Panc1 (cell line): ENCODE results near the gene OR2L3. TPM values are rescaled to one million over a fixed set of nuclear protein-coding genes. Genes with fewer than 3 reads are reported as not detected.

Source experiments
- ATAC-seq: fragments of 200-7000 bp; cut with Tn5 transposase; 2 replicates; pipeline ENCODE4 v1.9.1; 2020; ENCODE audit warnings: mild to moderate bottlenecking, moderate library complexity
- BruUV-seq: library from RNA; stranded (reverse); fragments of 400-500 nt; replicated peaks from 2 replicates; lab custom pipeline; 2021; lab: Mats Ljungman, UMichigan
- CTCF ChIA-PET: fragments of 300-600 bp; sonication (Branson Sonifier 250); formaldehyde crosslinking; loops from one replicate; lab custom pipeline; 2022; ENCODE audit warnings: antibody characterized with exemption; lab: Charles Lee
- POLR2A ChIA-PET: fragments of 300-600 bp; sonication (Branson Sonifier 250); formaldehyde crosslinking; loops from one replicate; lab custom pipeline; 2022; ENCODE audit warnings: antibody characterized with exemption; lab: Charles Lee
- DNase-seq: peaks from one replicate; pipeline ENCODE4 v3.0.0-alpha.2; 2010; ENCODE audit warnings: low read depth, low spot score
- H3K27ac ChIP-seq: 2 replicates; pipeline ENCODE4 v1.5.1; 2011; ENCODE audit warnings: mild to moderate bottlenecking, low read length, inconsistent platforms
- H3K27me3 ChIP-seq: fragments of 200-500 bp; sonication (Bioruptor generic); 2 replicates; pipeline ENCODE4 v1.6.0; 2014; ENCODE audit warnings: low read length, inconsistent platforms; ENCODE audit not compliant: control insufficient read depth, insufficient read depth
- H3K36me3 ChIP-seq: fragments of 200-500 bp; sonication (Bioruptor generic); 2 replicates; pipeline ENCODE4 v1.5.1; 2014; ENCODE audit warnings: inconsistent platforms, mild to moderate bottlenecking, low read length, moderate library complexity; ENCODE audit not compliant: control insufficient read depth, insufficient read depth
- H3K4me1 ChIP-seq: 2 replicates; pipeline ENCODE4 v1.5.1; 2011; ENCODE audit warnings: inconsistent platforms, mild to moderate bottlenecking, low read length, moderate library complexity; ENCODE audit not compliant: control insufficient read depth, insufficient read depth
- H3K4me3 ChIP-seq, 2 experiments: 2 replicates each; pipeline ENCODE4 v1.5.1; 2011 to 2012; ENCODE audit warnings: low read depth in 2 of 2, low read length in 2 of 2, mild to moderate bottlenecking in 2 of 2, inconsistent platforms in 1 of 2, moderate library complexity in 1 of 2
- H3K9me3 ChIP-seq: fragments of 200-500 bp; sonication (Bioruptor generic); 2 replicates; pipeline ENCODE4 v1.5.1; 2014; ENCODE audit warnings: low read depth, mild to moderate bottlenecking, inconsistent platforms, low read length, moderate library complexity; ENCODE audit not compliant: control insufficient read depth, insufficient read depth
- POLR2AphosphoS5 ChIP-seq: IDR thresholded peaks from 2 replicates; pipeline ENCODE4 v1.6.1; 2012; ENCODE audit warnings: mild to moderate bottlenecking, low read depth, low read length, moderate library complexity
- SIN3A ChIP-seq: IDR thresholded peaks from 2 replicates; pipeline ENCODE4 v1.6.1; 2012; ENCODE audit warnings: low read depth, mild to moderate bottlenecking, low read length, moderate library complexity, borderline replicate concordance; ENCODE audit not compliant: insufficient read depth
- TCF7L2 ChIP-seq: IDR thresholded peaks from 2 replicates; pipeline ENCODE4 v1.6.1; 2011; ENCODE audit warnings: mild to moderate bottlenecking, low read depth, low read length, inconsistent platforms
- in situ Hi-C: cut with HindIII; loops from 2 replicates; pipeline ENCODE4 v1.10.0; 2016; ENCODE audit warnings: low sequenced_read_pairs, low pct_unique_long_range_greater_than_20kb
- intact Hi-C: fragments of 100-400 bp; cut with micrococcal nuclease; formaldehyde crosslinking; loops from one replicate; pipeline ENCODE4 v1.10.0; 2022; ENCODE audit not compliant: unreplicated experiment
- total RNA-seq: library from RNA; stranded (reverse); gene quantifications from one replicate; pipeline ENCODE4 v1.2.1, GENCODE V29; 2021; ENCODE audit not compliant: unreplicated experiment
- TF ChIP-seq, protein P1 (sequence below): fragments of 450-650 bp; IDR thresholded peaks from 2 replicates; pipeline ENCODE4 v1.5.1; 2017; ENCODE audit warnings: mild to moderate bottlenecking
- TF ChIP-seq, protein P2 (sequence below), 2 experiments: IDR thresholded peaks; 2 replicates each; pipeline ENCODE4 v1.6.1; 2011 to 2012; ENCODE audit warnings: low read depth in 2 of 2, control low read depth in 1 of 2, low read length in 1 of 2, mild to moderate bottlenecking in 1 of 2, moderate library complexity in 1 of 2; ENCODE audit not compliant: insufficient read depth in 1 of 2

OR2L3 gene
- total RNA-seq, 1 experiment from 2014 or later, result not detected

DNA sequence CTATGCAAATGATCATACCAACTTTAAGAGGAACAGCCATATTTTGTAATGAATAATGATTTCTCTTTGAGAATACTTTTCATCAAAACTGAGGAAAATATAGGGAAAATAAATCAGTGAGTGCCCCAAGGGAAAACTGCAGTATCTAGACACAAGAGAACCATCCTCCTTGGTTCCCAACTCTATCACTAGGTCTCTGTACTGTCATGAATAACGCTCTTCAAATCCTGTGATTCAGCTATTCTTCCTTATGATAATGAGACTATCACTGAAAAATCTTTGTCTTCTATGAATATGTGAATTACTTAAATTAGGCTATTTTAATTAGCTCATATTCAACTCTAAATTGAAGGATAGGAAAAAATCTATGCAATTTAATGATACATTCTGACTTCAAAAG is 30.8 kb upstream of the OR2L3 start:
- Histone ChIP-seq H3K4me1 (no peaks in the 10 kb centered on the region), H3K36me3 (no peaks in the 10 kb centered on the region), H3K27me3 (no peaks in the 10 kb centered on the region), H3K27ac (no peak overlapping the region), H3K4me3 (no peak overlapping the region), H3K9me3 (peaks cover 4% of the 10 kb centered on the region; the same call in 1 of the 2 replicates)
- DNase-seq, result no peak
- intact Hi-C loops, result no loop called here
- BruUV-seq, result no TSS peak
- POLR2A ChIA-PET, result no interaction called here
- CTCF ChIA-PET, result no interaction called here
- TF ChIP-seq TCF7L2 (no peak), SIN3A (no peak), POLR2AphosphoS5 (no peak)
- TF ChIP-seq, protein P1, sequence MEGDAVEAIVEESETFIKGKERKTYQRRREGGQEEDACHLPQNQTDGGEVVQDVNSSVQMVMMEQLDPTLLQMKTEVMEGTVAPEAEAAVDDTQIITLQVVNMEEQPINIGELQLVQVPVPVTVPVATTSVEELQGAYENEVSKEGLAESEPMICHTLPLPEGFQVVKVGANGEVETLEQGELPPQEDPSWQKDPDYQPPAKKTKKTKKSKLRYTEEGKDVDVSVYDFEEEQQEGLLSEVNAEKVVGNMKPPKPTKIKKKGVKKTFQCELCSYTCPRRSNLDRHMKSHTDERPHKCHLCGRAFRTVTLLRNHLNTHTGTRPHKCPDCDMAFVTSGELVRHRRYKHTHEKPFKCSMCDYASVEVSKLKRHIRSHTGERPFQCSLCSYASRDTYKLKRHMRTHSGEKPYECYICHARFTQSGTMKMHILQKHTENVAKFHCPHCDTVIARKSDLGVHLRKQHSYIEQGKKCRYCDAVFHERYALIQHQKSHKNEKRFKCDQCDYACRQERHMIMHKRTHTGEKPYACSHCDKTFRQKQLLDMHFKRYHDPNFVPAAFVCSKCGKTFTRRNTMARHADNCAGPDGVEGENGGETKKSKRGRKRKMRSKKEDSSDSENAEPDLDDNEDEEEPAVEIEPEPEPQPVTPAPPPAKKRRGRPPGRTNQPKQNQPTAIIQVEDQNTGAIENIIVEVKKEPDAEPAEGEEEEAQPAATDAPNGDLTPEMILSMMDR, result no peak
- TF ChIP-seq, protein P2, sequence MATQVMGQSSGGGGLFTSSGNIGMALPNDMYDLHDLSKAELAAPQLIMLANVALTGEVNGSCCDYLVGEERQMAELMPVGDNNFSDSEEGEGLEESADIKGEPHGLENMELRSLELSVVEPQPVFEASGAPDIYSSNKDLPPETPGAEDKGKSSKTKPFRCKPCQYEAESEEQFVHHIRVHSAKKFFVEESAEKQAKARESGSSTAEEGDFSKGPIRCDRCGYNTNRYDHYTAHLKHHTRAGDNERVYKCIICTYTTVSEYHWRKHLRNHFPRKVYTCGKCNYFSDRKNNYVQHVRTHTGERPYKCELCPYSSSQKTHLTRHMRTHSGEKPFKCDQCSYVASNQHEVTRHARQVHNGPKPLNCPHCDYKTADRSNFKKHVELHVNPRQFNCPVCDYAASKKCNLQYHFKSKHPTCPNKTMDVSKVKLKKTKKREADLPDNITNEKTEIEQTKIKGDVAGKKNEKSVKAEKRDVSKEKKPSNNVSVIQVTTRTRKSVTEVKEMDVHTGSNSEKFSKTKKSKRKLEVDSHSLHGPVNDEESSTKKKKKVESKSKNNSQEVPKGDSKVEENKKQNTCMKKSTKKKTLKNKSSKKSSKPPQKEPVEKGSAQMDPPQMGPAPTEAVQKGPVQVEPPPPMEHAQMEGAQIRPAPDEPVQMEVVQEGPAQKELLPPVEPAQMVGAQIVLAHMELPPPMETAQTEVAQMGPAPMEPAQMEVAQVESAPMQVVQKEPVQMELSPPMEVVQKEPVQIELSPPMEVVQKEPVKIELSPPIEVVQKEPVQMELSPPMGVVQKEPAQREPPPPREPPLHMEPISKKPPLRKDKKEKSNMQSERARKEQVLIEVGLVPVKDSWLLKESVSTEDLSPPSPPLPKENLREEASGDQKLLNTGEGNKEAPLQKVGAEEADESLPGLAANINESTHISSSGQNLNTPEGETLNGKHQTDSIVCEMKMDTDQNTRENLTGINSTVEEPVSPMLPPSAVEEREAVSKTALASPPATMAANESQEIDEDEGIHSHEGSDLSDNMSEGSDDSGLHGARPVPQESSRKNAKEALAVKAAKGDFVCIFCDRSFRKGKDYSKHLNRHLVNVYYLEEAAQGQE (IDR thresholded peaks at IDR 0.05; ENCODE audit: insufficient read depth in 1 of 2, low read depth in 2 of 2, low read length in 1 of 2), result no peak
- in situ Hi-C loops, result no loop called here
- ATAC-seq, result no peak

GRCh38 chr1:248029770-248030169 is 16.9 kb upstream of the OR2L3 start, which contains the start of gene OR2L2:
Gene OR2L2 (plus strand): TSS chr1:248030070. CDS start chr1:248038268, 8,198 bp downstream.
- H3K9me3 ChIP-seq, result no peaks in the 10 kb centered on the region; the same call in 1 of the 2 replicates
- no peaks in the 10 kb centered on the region for H3K4me1 ChIP-seq
- no peak within 1 kb of the TSS for H3K27ac ChIP-seq
- POLR2A ChIA-PET, result no interaction called here
- in situ Hi-C loops, result no loop called here
- intact Hi-C loops, result no loop called here
- H3K4me3 ChIP-seq, result no peak within 1 kb of the TSS
- no peak for DNase-seq
- H3K36me3 ChIP-seq, result no peaks in the 10 kb centered on the region
- H3K27me3 ChIP-seq, result no peaks in the 10 kb centered on the region
- TF ChIP-seq, protein P2 (IDR thresholded peaks at IDR 0.05; ENCODE audit: insufficient read depth in 1 of 2, low read depth in 2 of 2, low read length in 1 of 2), result no peak
- no peak for TF ChIP-seq POLR2AphosphoS5
- TF ChIP-seq, protein P1, result no peak
- no peak for TF ChIP-seq SIN3A
- TF ChIP-seq TCF7L2, result no peak
- BruUV-seq, result no TSS peak
- CTCF ChIA-PET, result no interaction called here
- ATAC-seq, result no peak
